Uterus (tissue), 4 donors: ENCODE results near the gene MFAP5. TPM values are rescaled to one million over a fixed set of nuclear protein-coding genes. Genes with fewer than 3 reads are reported as not detected.
"Not testable (repeated sequence)": the region's sequence is repeated elsewhere in the genome, so short reads cannot be mapped to it uniquely, and the experiment has no call there.

Source experiments
- DNase-seq, 2 donors: peaks; one replicate each; pipeline ENCODE4 v3.0.0-alpha.2; 2019 to 2020
- H3K27ac ChIP-seq, 2 donors: fragments of 200-600 bp; sonication (generic); 1 replicate in 1 of 2; 2 replicates in 1 of 2; pipeline ENCODE4 v1.5.1; 2016 to 2018
- H3K27me3 ChIP-seq, 2 donors: fragments of 200-600 bp; sonication (generic); one replicate each; pipeline ENCODE4 v1.5.1; 2018 to 2019; ENCODE audit warnings: control low read depth in 1 of 2
- H3K36me3 ChIP-seq, 2 donors: fragments of 200-600 bp; sonication (generic); one replicate each; pipeline ENCODE4 v1.5.1; 2019; ENCODE audit warnings: control low read depth in 1 of 2
- H3K4me1 ChIP-seq, 2 donors: fragments of 200-600 bp; sonication (generic); one replicate each; pipeline ENCODE4 v1.5.1; 2018 to 2019; ENCODE audit warnings: control low read depth in 1 of 2
- H3K4me3 ChIP-seq, 2 donors: fragments of 200-600 bp; sonication (generic); 1 replicate in 1 of 2; 2 replicates in 1 of 2; pipeline ENCODE4 v1.5.1; 2018 to 2019; ENCODE audit warnings: mild to moderate bottlenecking in 1 of 2
- H3K9me3 ChIP-seq, 2 donors: fragments of 200-600 bp; sonication (generic); one replicate each; pipeline ENCODE4 v1.5.1; 2019; ENCODE audit warnings: control low read depth in 1 of 2
- POLR2A ChIP-seq, 2 donors: fragments of 450-650 bp; IDR thresholded peaks; one replicate each; pipeline ENCODE4 v1.6.1; 2016; ENCODE audit warnings: antibody characterized with exemption in 2 of 2, mild to moderate bottlenecking in 1 of 2, moderate library complexity in 1 of 2
- intact Hi-C: fragments of 100-400 bp; cut with DNase I; formaldehyde crosslinking; loops from one replicate; pipeline ENCODE4 v1.15.1; 2023; ENCODE audit warnings: low total_unique reads
- total RNA-seq, 4 donors: library from RNA; depleted of rRNA in 3 of 4; stranded (reverse); fragments of >200 nt in 3 of 4; gene quantifications; one replicate each; pipeline versions ENCODE4 v1.1.0 to v1.2.4, GENCODE V29; 2014 to 2023
- TF ChIP-seq, protein P1 (sequence below), 4 experiments: fragments of 200-600 bp in 2 of 4; fragments of 450-650 bp in 2 of 4; sonication (generic) in 2 of 4; IDR thresholded peaks; one replicate each; pipeline ENCODE4 v1.5.1; 2016 to 2019; ENCODE audit warnings: antibody characterized with exemption in 4 of 4, mild to moderate bottlenecking in 2 of 4, moderate library complexity in 1 of 4
- donor health status: DM: yes; HTN: yes; CAD: no.

MFAP5 gene
- total RNA-seq, 4 donors from 2014 or later: 36.8 to 259 (median 151) TPM

DNA sequence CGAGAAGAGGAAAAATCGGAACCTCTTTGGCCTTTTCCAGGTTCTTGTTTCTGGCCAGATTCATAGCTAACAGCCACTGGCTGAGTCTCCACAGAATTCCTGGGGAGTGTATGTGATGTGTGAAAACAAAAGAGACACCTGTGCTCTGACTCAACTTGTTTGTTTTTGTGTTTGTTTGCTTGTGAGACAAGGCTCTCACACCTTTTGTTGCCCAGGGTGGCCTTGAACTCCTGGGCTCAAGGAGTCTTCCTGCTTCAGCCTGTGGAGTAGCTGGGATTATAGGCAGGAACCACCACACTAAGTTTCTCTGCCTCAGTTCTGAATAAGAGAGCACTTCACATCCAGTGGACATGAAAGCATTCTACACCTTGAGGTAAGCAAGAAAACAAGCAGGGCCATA is 22.7 kb downstream of the MFAP5 start:
- intact Hi-C loops: no loop called here
- Histone ChIP-seq H3K36me3 (no peaks in the 10 kb centered on the region), H3K4me3 (no peak overlapping the region), H3K4me1 (no peaks in the 10 kb centered on the region), H3K9me3 (no peaks in the 10 kb centered on the region), H3K27me3 (no peaks in the 10 kb centered on the region), H3K27ac (no peak overlapping the region)
- TF ChIP-seq, protein P1, sequence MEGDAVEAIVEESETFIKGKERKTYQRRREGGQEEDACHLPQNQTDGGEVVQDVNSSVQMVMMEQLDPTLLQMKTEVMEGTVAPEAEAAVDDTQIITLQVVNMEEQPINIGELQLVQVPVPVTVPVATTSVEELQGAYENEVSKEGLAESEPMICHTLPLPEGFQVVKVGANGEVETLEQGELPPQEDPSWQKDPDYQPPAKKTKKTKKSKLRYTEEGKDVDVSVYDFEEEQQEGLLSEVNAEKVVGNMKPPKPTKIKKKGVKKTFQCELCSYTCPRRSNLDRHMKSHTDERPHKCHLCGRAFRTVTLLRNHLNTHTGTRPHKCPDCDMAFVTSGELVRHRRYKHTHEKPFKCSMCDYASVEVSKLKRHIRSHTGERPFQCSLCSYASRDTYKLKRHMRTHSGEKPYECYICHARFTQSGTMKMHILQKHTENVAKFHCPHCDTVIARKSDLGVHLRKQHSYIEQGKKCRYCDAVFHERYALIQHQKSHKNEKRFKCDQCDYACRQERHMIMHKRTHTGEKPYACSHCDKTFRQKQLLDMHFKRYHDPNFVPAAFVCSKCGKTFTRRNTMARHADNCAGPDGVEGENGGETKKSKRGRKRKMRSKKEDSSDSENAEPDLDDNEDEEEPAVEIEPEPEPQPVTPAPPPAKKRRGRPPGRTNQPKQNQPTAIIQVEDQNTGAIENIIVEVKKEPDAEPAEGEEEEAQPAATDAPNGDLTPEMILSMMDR (IDR thresholded peaks at IDR 0.05): no peak
- no peak for TF ChIP-seq POLR2A (IDR thresholded peaks at IDR 0.05)
- DNase-seq: no peak

DNA sequence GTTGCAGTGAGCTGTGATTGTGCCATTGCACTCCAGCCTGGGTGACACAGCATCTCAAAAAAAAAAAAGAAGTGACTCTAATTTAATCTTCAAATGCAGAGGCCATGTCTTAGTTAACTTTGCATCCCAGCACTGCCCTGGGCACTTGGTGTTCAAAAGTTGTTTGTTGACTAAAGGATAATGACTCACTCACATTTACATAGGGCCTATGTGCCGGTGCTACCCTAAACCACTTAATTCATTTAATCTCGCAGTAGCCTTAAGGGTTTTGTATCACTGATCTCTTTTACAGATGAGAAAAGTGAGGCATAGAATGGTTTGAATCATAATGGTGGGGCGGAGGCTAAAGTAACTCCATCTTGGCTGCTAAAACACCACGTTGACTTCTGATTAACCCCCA is 23.7 kb downstream of the MFAP5 start:
- no peak for TF ChIP-seq POLR2A (IDR thresholded peaks at IDR 0.05)
- TF ChIP-seq, protein P1 (IDR thresholded peaks at IDR 0.05): no peak
- Histone ChIP-seq H3K4me3 (no peak overlapping the region), H3K36me3 (no peaks in the 10 kb centered on the region), H3K9me3 (no peaks in the 10 kb centered on the region), H3K4me1 (no peaks in the 10 kb centered on the region), H3K27ac (no peak overlapping the region), H3K27me3 (no peaks in the 10 kb centered on the region)
- no peak for DNase-seq
- intact Hi-C loops: no loop called here

DNA sequence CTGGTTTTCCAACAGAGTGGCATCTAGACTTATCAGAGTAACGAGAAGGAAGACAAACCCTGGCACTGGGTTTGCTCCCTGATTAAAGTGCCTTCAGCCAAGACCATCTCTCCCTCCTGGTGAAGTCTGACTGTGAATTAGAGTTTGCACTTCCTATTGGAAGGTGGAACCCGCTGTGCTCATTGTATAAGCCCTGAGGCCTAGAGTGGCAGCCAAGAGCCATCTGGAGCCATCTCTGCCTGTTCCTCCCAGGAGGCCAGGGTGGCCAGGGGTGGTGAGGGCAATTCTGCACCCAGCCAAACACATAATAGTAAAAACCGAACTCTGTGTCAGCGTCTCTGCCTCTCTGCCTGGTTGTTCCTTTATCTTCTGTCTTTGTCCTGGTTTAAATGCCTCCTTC is 25.0 kb downstream of the MFAP5 start:
- no peaks in the 10 kb centered on the region for H3K36me3 ChIP-seq
- H3K27ac ChIP-seq: no peak overlapping the region
- no peak for DNase-seq
- intact Hi-C loops: no loop called here
- H3K4me1 ChIP-seq: no peaks in the 10 kb centered on the region
- no peaks in the 10 kb centered on the region for H3K9me3 ChIP-seq
- TF ChIP-seq, protein P1 (IDR thresholded peaks at IDR 0.05): no peak
- no peak for TF ChIP-seq POLR2A (IDR thresholded peaks at IDR 0.05)
- no peak overlapping the region for H3K4me3 ChIP-seq
- no peaks in the 10 kb centered on the region for H3K27me3 ChIP-seq

DNA sequence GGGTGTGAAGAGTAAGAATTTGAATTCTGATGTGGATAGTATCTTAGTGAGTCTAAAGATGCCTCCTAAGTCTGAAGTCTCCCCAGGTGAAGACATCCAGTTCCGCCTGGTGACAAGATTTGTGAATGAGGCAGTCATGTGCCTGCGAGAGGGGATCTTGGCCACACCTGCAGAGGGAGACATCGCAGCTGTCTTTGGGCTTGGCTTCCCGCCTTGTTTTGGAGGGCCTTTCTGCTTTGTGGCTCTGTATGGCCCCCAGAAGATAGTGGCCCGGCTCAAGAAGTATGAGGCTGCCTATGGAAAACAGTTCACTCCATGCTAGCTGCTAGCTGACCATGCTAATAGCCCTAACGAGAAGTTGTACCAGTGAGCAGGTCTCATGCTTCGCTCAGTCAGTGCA is 25.4 kb downstream of the MFAP5 start:
- H3K4me3 ChIP-seq: no peak overlapping the region
- no peak for DNase-seq
- no peaks in the 10 kb centered on the region for H3K27me3 ChIP-seq
- H3K27ac ChIP-seq: no peak overlapping the region
- no peaks in the 10 kb centered on the region for H3K36me3 ChIP-seq
- H3K9me3 ChIP-seq: no peaks in the 10 kb centered on the region
- intact Hi-C loops: no loop called here
- no peaks in the 10 kb centered on the region for H3K4me1 ChIP-seq
- TF ChIP-seq POLR2A (IDR thresholded peaks at IDR 0.05): no peak
- TF ChIP-seq, protein P1 (IDR thresholded peaks at IDR 0.05): no peak

DNA sequence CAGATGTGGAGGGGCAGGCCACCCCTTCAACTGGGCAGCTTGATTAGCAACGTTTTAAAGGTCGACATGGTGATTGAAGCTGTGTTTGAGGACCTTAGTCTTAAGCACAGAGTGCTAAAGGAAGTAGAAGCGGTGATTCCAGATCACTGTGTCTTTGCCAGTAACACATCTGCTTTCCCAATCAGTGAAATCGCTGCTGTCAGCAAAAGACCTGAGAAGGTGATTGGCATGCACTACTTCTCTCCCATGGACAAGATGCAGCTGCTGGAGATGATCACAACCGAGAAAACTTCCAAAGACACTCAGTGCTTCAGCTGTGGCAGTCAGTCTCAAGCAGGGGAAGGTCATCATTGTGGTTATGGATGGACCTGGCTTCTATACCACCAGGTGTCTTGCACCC is 26.0 kb downstream of the MFAP5 start:
- intact Hi-C loops: no loop called here
- no peak for DNase-seq
- H3K4me3 ChIP-seq: no peak overlapping the region
- no peaks in the 10 kb centered on the region for H3K36me3 ChIP-seq
- H3K27ac ChIP-seq: no peak overlapping the region
- no peak for TF ChIP-seq POLR2A (IDR thresholded peaks at IDR 0.05)
- TF ChIP-seq, protein P1 (IDR thresholded peaks at IDR 0.05): no peak
- no peaks in the 10 kb centered on the region for H3K4me1 ChIP-seq
- H3K9me3 ChIP-seq: no peaks in the 10 kb centered on the region
- no peaks in the 10 kb centered on the region for H3K27me3 ChIP-seq

DNA sequence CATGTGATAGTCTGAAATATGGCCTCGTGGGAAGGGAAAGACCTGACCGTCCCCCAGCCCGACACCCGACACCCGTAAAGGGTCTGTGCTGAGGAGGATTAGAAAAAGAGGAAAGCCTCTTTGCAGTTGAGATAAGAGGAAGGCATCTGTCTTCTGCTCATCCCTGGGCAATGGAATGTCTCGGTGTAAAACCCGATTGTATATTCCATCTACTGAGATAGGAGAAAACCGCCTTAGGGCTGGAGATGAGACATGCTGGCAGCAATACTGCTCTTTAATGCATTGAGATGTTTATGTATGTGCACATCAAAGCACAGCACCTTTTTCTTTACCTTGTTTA is 26.6 kb downstream of the MFAP5 start:
- DNase-seq, H3K4me3 ChIP-seq, H3K4me1 ChIP-seq, H3K9me3 ChIP-seq, H3K36me3 ChIP-seq, H3K27me3 ChIP-seq, intact Hi-C loops, H3K27ac ChIP-seq: not testable (repeated sequence)

DNA sequence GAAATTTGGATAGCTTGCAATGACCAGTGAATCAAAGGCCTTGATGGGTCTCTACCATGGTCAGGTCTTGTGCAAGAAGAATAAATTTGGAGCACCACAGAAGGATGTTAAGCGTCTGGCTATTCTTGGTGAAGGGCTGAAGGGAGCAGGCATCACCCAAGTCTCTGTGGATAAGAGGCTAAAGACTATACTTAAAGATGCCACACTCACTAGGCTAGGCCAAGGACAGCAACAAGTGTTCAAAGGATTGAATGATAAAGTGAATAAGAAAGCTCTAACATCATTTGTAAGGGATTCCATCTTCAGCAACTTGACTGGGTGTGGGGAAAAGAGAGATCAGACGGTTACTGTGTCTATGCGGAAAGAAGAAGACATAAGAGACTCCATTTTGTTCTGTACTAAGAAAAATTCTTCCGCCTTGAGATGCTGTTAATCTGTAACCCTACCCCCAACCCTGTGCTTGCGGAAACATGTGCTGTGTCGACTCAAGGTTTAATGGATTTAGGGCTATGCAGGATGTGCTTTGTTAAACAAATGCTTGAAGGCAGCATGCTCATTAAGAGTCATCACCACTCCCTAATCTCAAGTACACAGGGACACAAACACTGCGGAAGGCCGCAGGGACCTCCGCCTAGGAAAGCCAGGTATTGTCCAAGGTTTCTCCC is 27.2 kb downstream of the MFAP5 start:
- H3K36me3 ChIP-seq, H3K4me1 ChIP-seq, H3K27me3 ChIP-seq, H3K9me3 ChIP-seq, intact Hi-C loops, DNase-seq, H3K4me3 ChIP-seq, H3K27ac ChIP-seq: not testable (repeated sequence)
